SH-SY5Y (cell line): Measurements from ENCODE around the gene TPRA1.

Source experiments
- GATA2 ChIP-seq: IDR thresholded peaks from 2 replicates; pipeline ENCODE4 v1.6.1; 2011; ENCODE audit warnings: mild to moderate bottlenecking, low read depth, low read length
- GATA3 ChIP-seq: IDR thresholded peaks from 2 replicates; pipeline ENCODE4 v1.6.1; 2011; ENCODE audit warnings: low read depth, mild to moderate bottlenecking, low read length, moderate library complexity

- TF ChIP-seq GATA2 (no peak), GATA3 (no peak)
These were observed 42.5 kb downstream of the TPRA1 start for GRCh38 chr3:127547761-127548605.
